ENCODE measurements around the gene CKS2.

GRCh38 chr9:89359751-89360261 is 48.8 kb downstream of the CKS2 start:
- TF ChIP-seq POLR2A (IDR thresholded peaks at IDR 0.05), result no peak
- TF ChIP-seq CTCF (IDR thresholded peaks at IDR 0.05), result no peak
- no peak for TF ChIP-seq EP300 (IDR thresholded peaks at IDR 0.05)
